Vagina (tissue), 2 donors: ENCODE measurements around the gene BRCA1. TPM values are rescaled to one million over a fixed set of nuclear protein-coding genes. Genes with fewer than 3 reads are reported as not detected.

Experiments used
- DNase-seq, 2 donors: peaks; one replicate each; pipeline ENCODE4 v3.0.0-alpha.2; 2017; ENCODE audit errors: extremely low spot score in 2 of 2
- H3K27ac ChIP-seq: fragments of 200-600 bp; sonication (generic); one replicate; pipeline ENCODE4 v1.5.1; 2019
- H3K27me3 ChIP-seq: fragments of 200-600 bp; sonication (generic); one replicate; pipeline ENCODE4 v1.5.1; 2019
- H3K36me3 ChIP-seq, 2 donors: fragments of 200-600 bp; sonication (generic); one replicate each; pipeline ENCODE4 v1.5.1; 2017 to 2019
- H3K4me1 ChIP-seq: fragments of 200-600 bp; sonication (generic); one replicate; pipeline ENCODE4 v1.5.1; 2019
- H3K4me3 ChIP-seq, 2 donors: fragments of 200-600 bp; sonication (generic); 1 replicate in 1 of 2; 2 replicates in 1 of 2; pipeline ENCODE4 v1.5.1; 2016 to 2019
- H3K9me3 ChIP-seq: fragments of 200-600 bp; sonication (generic); one replicate; pipeline ENCODE4 v1.5.1; 2019
- CTCF ChIP-seq, 3 experiments: fragments of 450-650 bp in 2 of 3; fragments of 200-600 bp in 1 of 3; sonication (generic) in 1 of 3; IDR thresholded peaks; one replicate each; pipeline ENCODE4 v1.5.1; 2017 to 2019; ENCODE audit warnings: antibody characterized with exemption in 3 of 3, mild to moderate bottlenecking in 2 of 3, moderate library complexity in 2 of 3
- POLR2A ChIP-seq, 2 donors: fragments of 450-650 bp; IDR thresholded peaks; one replicate each; pipeline ENCODE4 v1.6.1; 2017; ENCODE audit warnings: antibody characterized with exemption in 2 of 2, mild to moderate bottlenecking in 2 of 2, moderate library complexity in 2 of 2
- POLR2AphosphoS5 ChIP-seq, 2 donors: sonication (generic); formaldehyde crosslinking; IDR thresholded peaks; one replicate each; pipeline ENCODE4 v1.9.0; 2017; ENCODE audit warnings: antibody characterized with exemption in 2 of 2, mild to moderate bottlenecking in 2 of 2, low read depth in 1 of 2; ENCODE audit not compliant: insufficient read depth in 1 of 2
- intact Hi-C: fragments of 100-400 bp; cut with DNase I; formaldehyde crosslinking; loops from one replicate; pipeline ENCODE4 v1.15.1; 2023
- total RNA-seq: library from RNA; depleted of rRNA; stranded (reverse); fragments of >200 nt; gene quantifications from one replicate; pipeline ENCODE4 v1.2.3, GENCODE V29; 2016

Gene BRCA1
- total RNA-seq, 1 donor from 2014 or later: 6.6 TPM

DNA sequence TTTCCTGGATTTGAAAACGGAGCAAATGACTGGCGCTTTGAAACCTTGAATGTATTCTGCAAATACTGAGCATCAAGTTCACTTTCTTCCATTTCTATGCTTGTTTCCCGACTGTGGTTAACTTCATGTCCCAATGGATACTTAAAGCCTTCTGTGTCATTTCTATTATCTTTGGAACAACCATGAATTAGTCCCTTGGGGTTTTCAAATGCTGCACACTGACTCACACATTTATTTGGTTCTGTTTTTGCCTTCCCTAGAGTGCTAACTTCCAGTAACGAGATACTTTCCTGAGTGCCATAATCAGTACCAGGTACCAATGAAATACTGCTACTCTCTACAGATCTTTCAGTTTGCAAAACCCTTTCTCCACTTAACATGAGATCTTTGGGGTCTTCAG is 32.3 kb downstream of the BRCA1 start:
- TF ChIP-seq POLR2AphosphoS5 (IDR thresholded peaks at IDR 0.05; ENCODE audit: insufficient read depth in 1 of 2, low read depth in 1 of 2) (no peak), POLR2A (IDR thresholded peaks at IDR 0.05) (no peak), CTCF (IDR thresholded peaks at IDR 0.05) (no peak)
- H3K27ac ChIP-seq: no peak overlapping the region
- H3K36me3 ChIP-seq: no peaks in the 10 kb centered on the region
- no peak for DNase-seq
- no peaks in the 10 kb centered on the region for H3K4me1 ChIP-seq
- no peaks in the 10 kb centered on the region for H3K9me3 ChIP-seq
- no peak overlapping the region for H3K4me3 ChIP-seq
- intact Hi-C loops: no loop called here
- H3K27me3 ChIP-seq: no peaks in the 10 kb centered on the region

- no peak overlapping the region for H3K27ac ChIP-seq
- H3K4me1 ChIP-seq: no peaks in the 10 kb centered on the region
- TF ChIP-seq POLR2AphosphoS5 (IDR thresholded peaks at IDR 0.05; ENCODE audit: insufficient read depth in 1 of 2, low read depth in 1 of 2) (no peak), CTCF (IDR thresholded peaks at IDR 0.05) (no peak), POLR2A (IDR thresholded peaks at IDR 0.05) (no peak)
- H3K4me3 ChIP-seq: no peak overlapping the region
- H3K27me3 ChIP-seq: no peaks in the 10 kb centered on the region
- intact Hi-C loops: no loop called here
- DNase-seq: no peak
- no peaks in the 10 kb centered on the region for H3K9me3 ChIP-seq
- H3K36me3 ChIP-seq: no peaks in the 10 kb centered on the region
Observed at GRCh38 chr17:43090022-43090421, 35.1 kb downstream of the BRCA1 start.

DNA sequence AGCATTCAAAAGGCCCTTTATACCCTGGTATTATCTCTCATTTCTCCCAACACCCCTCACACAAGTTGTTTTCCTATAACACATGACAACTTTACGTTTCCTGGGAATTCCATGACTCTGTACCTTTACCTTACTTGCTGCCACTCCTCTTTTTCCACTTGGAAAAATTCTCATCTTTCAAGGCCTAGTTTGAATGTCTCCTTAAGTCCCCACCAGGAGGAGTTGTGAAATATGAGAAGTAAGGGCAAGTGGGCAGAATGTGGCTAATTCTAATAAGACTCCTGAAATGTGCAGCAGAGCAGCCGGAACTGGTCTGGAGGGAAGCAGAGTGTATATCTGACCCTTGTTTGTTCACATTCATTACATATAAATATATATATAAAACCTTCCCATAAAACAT is 39.7 kb downstream of the BRCA1 start:
- Histone ChIP-seq H3K27me3 (no peaks in the 10 kb centered on the region), H3K4me3 (no peak overlapping the region), H3K4me1 (no peaks in the 10 kb centered on the region), H3K36me3 (no peaks in the 10 kb centered on the region), H3K27ac (no peak overlapping the region), H3K9me3 (no peaks in the 10 kb centered on the region)
- intact Hi-C loops: no loop called here
- TF ChIP-seq POLR2A (IDR thresholded peaks at IDR 0.05) (no peak), CTCF (IDR thresholded peaks at IDR 0.05) (no peak), POLR2AphosphoS5 (IDR thresholded peaks at IDR 0.05; ENCODE audit: insufficient read depth in 1 of 2, low read depth in 1 of 2) (no peak)
- no peak for DNase-seq

DNA sequence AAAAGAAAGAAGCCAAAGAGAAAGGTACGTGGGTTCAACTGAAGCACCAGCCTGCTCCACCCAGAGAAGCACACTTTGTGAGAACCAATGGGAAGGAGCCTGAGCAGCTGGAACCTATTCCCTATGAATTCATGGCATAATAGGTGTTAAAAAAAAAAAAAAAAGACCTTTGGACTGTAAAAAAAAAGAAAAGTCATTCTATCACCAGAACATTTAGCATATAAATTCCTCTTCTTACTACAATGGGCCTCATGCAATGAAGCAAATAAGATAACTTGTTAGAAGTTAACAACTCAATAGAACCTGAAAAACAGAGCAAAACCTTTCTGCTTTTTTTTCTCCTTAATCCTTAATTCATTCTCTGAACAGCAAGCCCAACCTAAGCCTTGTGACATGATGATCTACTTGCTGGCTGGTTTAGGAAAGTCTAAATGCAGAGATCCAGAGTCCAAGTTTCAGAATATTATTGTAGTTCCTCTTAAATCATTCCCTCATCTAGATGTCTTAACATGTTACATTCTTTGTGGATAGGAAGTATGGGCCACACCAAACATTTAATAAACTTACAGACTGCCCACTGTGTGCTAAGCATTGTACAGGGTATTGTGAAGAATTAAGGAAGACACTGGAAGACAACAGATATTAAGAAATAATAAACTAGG is 45.4 kb downstream of the BRCA1 start:
- Histone ChIP-seq H3K9me3 (no peaks in the 10 kb centered on the region), H3K4me3 (no peak overlapping the region), H3K27me3 (no peaks in the 10 kb centered on the region), H3K4me1 (no peaks in the 10 kb centered on the region), H3K36me3 (no peaks in the 10 kb centered on the region), H3K27ac (no peak overlapping the region)
- intact Hi-C loops: no loop called here
- TF ChIP-seq POLR2A (IDR thresholded peaks at IDR 0.05) (no peak), CTCF (IDR thresholded peaks at IDR 0.05) (no peak), POLR2AphosphoS5 (IDR thresholded peaks at IDR 0.05; ENCODE audit: insufficient read depth in 1 of 2, low read depth in 1 of 2) (no peak)
- DNase-seq: no peak

- DNase-seq: no peak
Observed at GRCh38 chr17:43074869-43075268, 50.3 kb downstream of the BRCA1 start.

More at GRCh38 chr17:43074869-43075268, 50.3 kb downstream of the BRCA1 start:
- intact Hi-C loops: no loop called here
- Histone ChIP-seq H3K27ac (no peak overlapping the region), H3K27me3 (no peaks in the 10 kb centered on the region), H3K4me3 (no peak overlapping the region), H3K4me1 (no peaks in the 10 kb centered on the region), H3K9me3 (no peaks in the 10 kb centered on the region), H3K36me3 (no peaks in the 10 kb centered on the region)
- TF ChIP-seq POLR2AphosphoS5 (IDR thresholded peaks at IDR 0.05; ENCODE audit: insufficient read depth in 1 of 2, low read depth in 1 of 2) (no peak), CTCF (IDR thresholded peaks at IDR 0.05) (no peak), POLR2A (IDR thresholded peaks at IDR 0.05) (no peak)
